ENCODE results near the gene ACBD6.
"Not testable (repeated sequence)": the region's sequence is repeated elsewhere in the genome, so short reads cannot be mapped to it uniquely, and the experiment has no call there.

ACBD6 gene

DNA sequence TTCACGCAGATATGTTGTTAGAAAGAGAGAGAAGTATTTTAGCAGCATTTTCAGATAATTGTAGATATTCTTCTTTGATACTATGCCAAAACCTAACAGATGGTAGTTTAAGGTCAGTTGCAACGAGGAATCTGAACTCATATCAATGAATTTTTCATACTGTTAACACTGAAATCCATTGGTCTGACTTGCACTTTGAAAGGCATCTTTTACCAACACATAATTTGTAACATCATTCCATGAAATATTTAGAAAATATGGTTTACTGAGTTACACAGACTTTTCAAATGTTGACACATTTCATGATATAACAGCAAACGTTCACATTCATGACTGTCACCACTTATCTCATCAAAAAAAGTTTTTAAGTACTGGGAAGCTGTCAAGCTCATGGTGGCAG lies 4.6 kb downstream of the ACBD6 start:
- no peak for DNase-seq
- no peaks in the 10 kb centered on the region for H3K9me3 Mint-ChIP-seq
- H3K27me3 Mint-ChIP-seq, result no peaks in the 10 kb centered on the region
- H3K27ac Mint-ChIP-seq, result no peak overlapping the region
- CTCF ChIA-PET, result interaction anchor here (0.7 kb wide), 1 partner anchor 249 kb away, joined by 3 read pairs; no protein-coding TSS in a partner anchor
- peaks cover 31% of the 10 kb centered on the region for H3K4me1 Mint-ChIP-seq
- H3K36me3 Mint-ChIP-seq, result peaks cover 15% of the 10 kb centered on the region
- no peak overlapping the region for H3K4me3 Mint-ChIP-seq

DNA sequence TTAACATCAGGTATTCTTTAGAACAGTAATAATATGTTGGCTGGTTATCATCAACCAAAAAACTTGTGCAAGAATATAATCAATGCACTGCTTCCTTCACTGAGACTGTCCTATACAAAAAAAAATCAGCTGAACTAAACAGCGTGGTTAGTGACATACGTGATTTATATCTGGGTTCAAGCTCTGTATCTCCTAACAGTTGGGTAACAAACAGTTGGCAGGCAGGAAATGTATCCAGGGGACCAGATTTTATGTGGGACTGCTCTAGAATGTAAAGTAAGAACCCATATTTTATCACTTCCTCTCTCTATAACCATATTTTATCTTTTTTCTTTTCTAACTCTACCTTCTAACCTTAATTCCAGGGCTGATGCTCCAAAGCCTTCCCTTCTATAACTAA lies 8.0 kb downstream of the ACBD6 start:
- CTCF ChIA-PET, result interaction anchor here (1.2 to 2.8 kb wide), 2 partner anchors 12 to 16 kb away, joined by 3 to 8 read pairs; no protein-coding TSS in a partner anchor
- no peak overlapping the region for H3K4me3 Mint-ChIP-seq
- H3K27me3 Mint-ChIP-seq, result no peaks in the 10 kb centered on the region
- DNase-seq, result no peak
- H3K4me1 Mint-ChIP-seq, result peaks cover 8% of the 10 kb centered on the region
- no peaks in the 10 kb centered on the region for H3K9me3 Mint-ChIP-seq
- peaks cover 20% of the 10 kb centered on the region for H3K36me3 Mint-ChIP-seq
- no peak overlapping the region for H3K27ac Mint-ChIP-seq

DNA sequence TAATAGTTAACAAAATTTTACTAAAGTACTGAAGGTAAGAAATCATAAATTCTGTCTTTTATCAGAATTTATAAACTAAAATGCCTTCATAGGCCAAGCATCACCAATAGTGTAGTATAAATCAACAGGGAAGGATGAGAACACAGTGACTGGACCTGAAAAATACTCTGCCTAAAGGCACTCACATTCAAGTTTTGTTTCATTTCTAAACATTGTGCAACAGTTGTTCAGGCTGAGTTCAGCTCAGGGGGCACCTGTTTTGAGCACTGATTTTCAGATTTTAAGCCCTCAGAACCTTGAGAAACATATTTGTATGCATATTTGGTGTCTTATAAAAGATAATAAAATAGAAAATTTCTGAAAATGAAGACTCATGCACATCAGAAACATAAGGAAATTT lies 12.4 kb downstream of the ACBD6 start:
- Mint-ChIP-seq H3K27ac (no peak overlapping the region), H3K4me1 (peaks cover 4% of the 10 kb centered on the region), H3K9me3 (no peaks in the 10 kb centered on the region), H3K36me3 (peaks cover 39% of the 10 kb centered on the region), H3K27me3 (no peaks in the 10 kb centered on the region), H3K4me3 (no peak overlapping the region)
- CTCF ChIA-PET, result no interaction called here
- DNase-seq, result no peak

DNA sequence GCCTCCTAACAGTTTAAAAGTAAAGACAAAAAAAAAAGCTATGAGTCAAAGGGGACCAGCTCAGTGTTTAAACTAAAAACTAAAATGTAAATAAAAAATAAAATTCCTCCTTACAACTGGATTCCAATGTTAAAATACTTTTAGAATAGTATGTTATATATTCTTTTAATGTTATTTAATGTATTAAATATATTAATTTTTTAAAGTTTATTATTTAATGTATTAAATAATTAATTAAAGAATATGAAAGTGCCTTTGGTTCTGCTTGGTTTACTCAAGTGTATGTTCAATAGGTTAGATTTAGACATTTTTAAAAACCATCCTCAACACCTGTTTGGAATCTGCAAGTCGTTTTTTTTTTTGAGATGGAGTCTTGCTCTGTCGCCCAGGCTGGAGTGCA lies 13.1 kb downstream of the ACBD6 start:
- Mint-ChIP-seq H3K4me3 (no peak overlapping the region), H3K36me3 (peaks cover 34% of the 10 kb centered on the region), H3K27me3 (no peaks in the 10 kb centered on the region), H3K4me1 (peaks cover under 1% of the 10 kb centered on the region), H3K9me3 (no peaks in the 10 kb centered on the region), H3K27ac (no peak overlapping the region)
- no peak for DNase-seq
- CTCF ChIA-PET, result no interaction called here

DNA sequence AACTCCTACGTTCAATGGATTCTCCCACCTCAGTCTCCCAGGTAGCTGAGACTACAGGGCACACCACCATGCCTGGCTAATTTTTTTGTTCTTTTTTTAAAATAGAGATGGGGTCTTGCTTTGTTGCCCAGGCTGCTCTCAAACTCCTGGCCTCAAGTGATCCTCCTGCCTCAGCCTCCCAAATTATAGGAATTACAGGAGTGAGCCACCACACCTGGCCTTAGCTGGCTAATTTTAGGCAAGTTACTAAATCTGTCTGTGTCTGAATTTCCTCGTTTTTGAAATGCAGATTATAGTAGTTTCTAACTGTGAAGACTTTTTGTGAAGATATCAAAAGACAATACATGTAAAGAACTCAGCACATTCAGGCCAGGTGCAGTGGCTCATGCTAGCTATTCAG lies 13.7 kb downstream of the ACBD6 start:
- Mint-ChIP-seq H3K27ac (no peak overlapping the region), H3K36me3 (peaks cover 35% of the 10 kb centered on the region), H3K27me3 (no peaks in the 10 kb centered on the region), H3K9me3 (no peaks in the 10 kb centered on the region), H3K4me1 (no peaks in the 10 kb centered on the region), H3K4me3 (no peak overlapping the region)
- no peak for DNase-seq
- CTCF ChIA-PET, result no interaction called here

DNA sequence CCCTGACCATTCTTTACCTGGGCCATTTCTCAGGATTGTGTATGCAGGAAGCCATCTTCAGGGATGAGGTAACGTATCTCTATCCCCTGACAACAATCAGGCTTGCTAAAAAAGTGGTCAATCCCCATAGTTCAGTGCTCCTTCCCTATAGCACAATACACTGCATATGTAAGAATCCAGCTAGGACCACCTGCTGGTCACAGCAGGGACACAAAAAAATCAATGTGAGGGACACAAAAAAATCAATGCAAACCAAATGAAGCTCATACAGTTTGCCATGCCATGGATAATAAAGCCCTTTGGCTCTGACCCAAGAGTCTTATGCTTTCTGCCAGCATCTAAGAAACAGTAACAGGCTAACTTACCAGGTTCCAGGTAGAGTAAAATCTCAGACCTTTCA lies 16.3 kb downstream of the ACBD6 start:
- Mint-ChIP-seq H3K27me3 (no peaks in the 10 kb centered on the region), H3K36me3 (peaks cover 25% of the 10 kb centered on the region), H3K4me1 (peaks cover 10% of the 10 kb centered on the region), H3K4me3 (no peak overlapping the region), H3K9me3 (no peaks in the 10 kb centered on the region), H3K27ac (no peak overlapping the region)
- no peak for DNase-seq
- CTCF ChIA-PET, result no interaction called here

DNA sequence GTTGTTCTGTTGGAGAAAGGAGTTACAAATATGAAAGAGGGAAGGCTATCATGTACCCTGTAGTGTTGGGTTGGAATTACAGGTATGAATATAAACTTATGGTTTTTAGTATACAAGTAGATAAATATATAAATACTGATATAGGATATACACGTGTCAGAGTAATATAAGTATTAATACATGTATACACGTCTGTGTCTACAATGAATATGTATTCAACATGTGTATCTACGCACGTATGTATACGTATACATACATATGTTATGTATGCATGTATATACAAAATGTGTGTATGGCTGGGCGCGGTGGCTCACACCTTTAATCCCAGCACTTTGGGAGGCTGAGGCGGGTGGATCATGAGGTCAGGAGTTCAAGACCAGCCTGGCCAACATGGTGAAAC lies 17.9 kb downstream of the ACBD6 start:
- no peak for DNase-seq
- Mint-ChIP-seq H3K9me3 (no peaks in the 10 kb centered on the region), H3K4me1 (peaks cover 10% of the 10 kb centered on the region), H3K36me3 (peaks cover 26% of the 10 kb centered on the region), H3K27me3 (no peaks in the 10 kb centered on the region), H3K4me3 (no peak overlapping the region), H3K27ac (no peak overlapping the region)
- CTCF ChIA-PET, result interaction anchor here (2.3 kb wide), 1 partner anchor 236 kb away, joined by 6 read pairs; no protein-coding TSS in a partner anchor

DNA sequence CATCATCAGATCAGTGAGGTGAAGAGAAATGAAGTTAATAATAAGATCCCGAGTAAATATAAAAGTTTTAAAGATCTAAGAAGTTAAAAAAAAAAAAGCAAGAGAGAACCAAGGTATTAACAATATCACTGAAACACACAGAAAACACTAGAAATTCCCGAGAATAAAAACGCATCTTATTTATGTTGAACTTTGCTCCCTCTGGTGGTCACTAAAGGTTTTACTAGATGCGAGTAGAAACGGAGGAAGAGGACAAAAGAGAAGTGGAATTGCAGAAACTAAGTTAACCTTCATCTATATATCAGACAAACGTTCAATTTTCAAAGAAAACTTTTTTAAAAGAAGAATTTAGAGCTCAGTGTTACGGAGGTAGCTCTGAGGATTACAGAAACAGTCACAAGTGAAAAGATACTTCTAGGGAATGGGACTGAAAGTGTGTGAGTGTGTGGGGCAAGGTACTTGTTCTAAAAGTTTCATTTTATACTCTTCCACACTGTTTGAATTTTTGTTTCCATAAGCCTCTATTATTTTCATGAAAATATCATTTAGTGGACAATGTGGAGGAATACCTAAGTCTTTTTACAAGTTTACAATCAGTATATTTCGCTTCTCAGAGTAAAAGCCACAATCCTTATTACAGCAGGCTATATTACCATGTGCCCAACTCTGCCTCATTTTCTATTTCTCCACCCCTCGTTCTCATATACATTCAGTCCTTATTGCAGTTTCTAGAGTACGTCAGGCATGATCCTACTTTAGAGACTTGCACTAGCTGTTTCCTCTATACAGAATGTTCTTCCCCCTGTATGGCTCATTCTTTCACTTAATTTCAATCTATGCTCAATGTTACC lies 19.7 kb downstream of the ACBD6 start:
- no peak for DNase-seq
- Mint-ChIP-seq H3K27me3 (no peaks in the 10 kb centered on the region), H3K9me3 (no peaks in the 10 kb centered on the region), H3K4me3 (no peak overlapping the region), H3K4me1 (peaks cover 10% of the 10 kb centered on the region), H3K36me3 (peaks cover 29% of the 10 kb centered on the region), H3K27ac (no peak overlapping the region)
- CTCF ChIA-PET, result interaction anchor here (0.6 to 3.9 kb wide), 12 partner anchors 10 to 431 kb away, joined by 3 to 28 read pairs (median 3); partner anchors contain the start of gene ACBD6

DNA sequence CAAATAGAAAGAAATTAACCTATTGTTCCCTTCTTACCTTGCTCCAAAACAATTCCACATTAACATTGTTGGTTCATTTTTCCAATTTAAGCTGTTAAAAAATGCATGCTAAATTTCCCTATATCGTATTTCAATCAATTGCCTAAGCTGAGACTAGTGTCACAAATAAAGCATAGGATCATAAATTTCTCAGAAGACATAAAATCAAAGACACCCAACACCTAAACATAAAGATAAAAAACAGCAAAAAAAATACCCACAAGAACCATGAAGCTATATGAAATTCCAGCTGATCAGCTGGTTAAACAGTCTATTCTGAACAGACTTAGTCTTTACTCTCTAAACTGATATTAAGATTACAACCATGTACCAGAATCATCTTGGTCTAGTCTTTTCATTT lies 32.3 kb downstream of the ACBD6 start:
- H3K4me3 Mint-ChIP-seq, result no peak overlapping the region
- H3K27ac Mint-ChIP-seq, result no peak overlapping the region
- H3K9me3 Mint-ChIP-seq, result peaks cover 5% of the 10 kb centered on the region
- CTCF ChIA-PET, result no interaction called here
- no peaks in the 10 kb centered on the region for H3K4me1 Mint-ChIP-seq
- peaks cover 15% of the 10 kb centered on the region for H3K36me3 Mint-ChIP-seq
- no peak for DNase-seq
- no peaks in the 10 kb centered on the region for H3K27me3 Mint-ChIP-seq

DNA sequence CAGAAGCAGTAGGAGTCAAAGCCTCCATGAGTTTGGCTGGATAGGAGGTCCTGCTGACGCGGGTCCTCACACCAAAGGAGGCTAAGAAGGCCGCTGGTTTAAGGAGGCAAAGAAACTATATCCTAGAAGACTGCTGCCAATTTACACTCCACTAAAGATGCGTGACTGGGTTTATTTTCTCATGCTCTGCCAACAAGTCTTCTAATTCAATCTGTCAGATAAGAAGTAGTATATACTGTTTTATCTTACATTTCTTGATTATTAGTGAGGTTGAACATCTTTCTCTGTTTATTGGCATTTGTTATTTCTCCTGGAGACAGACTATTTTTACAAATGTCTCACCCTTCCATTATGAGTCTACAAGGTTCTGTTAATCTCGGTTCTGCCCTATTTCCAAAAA lies 34.1 kb downstream of the ACBD6 start:
- DNase-seq, result no peak
- Mint-ChIP-seq H3K36me3 (peaks cover 28% of the 10 kb centered on the region), H3K4me3 (no peak overlapping the region), H3K27me3 (no peaks in the 10 kb centered on the region), H3K4me1 (no peaks in the 10 kb centered on the region), H3K27ac (no peak overlapping the region), H3K9me3 (peaks cover 18% of the 10 kb centered on the region)
- CTCF ChIA-PET, result interaction anchor here (0.5 to 1.5 kb wide), 2 partner anchors 10 to 174 kb away, joined by 4 read pairs; no protein-coding TSS in a partner anchor

DNA sequence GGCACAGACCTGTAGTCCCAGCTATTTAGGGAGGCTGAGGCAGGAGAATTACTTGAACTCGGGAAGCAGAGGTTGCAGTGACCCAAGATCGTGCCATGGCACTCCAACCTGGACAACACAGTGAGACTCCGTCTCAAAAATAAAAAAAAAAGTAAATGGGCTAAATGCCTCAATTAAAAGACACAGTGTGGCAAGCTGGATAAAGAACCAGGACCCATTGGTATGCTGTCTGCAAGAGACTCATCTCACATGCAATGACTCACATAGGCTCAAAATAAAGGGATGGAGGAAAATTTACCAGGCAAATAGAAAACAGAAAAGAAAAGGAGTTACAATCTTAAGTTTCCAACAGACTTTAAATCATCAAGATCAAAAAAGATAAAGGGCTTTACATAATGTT lies 40.3 kb downstream of the ACBD6 start:
- no peak for DNase-seq
- peaks cover 46% of the 10 kb centered on the region for H3K36me3 Mint-ChIP-seq
- peaks cover 3% of the 10 kb centered on the region for H3K4me1 Mint-ChIP-seq
- CTCF ChIA-PET, result interaction anchor here (1.4 to 1.5 kb wide), 2 partner anchors 209 kb away, joined by 3 to 4 read pairs; no protein-coding TSS in a partner anchor
- peaks cover 37% of the 10 kb centered on the region for H3K9me3 Mint-ChIP-seq
- H3K27me3 Mint-ChIP-seq, result no peaks in the 10 kb centered on the region
- H3K4me3 Mint-ChIP-seq, result no peak overlapping the region
- H3K27ac Mint-ChIP-seq, result no peak overlapping the region

DNA sequence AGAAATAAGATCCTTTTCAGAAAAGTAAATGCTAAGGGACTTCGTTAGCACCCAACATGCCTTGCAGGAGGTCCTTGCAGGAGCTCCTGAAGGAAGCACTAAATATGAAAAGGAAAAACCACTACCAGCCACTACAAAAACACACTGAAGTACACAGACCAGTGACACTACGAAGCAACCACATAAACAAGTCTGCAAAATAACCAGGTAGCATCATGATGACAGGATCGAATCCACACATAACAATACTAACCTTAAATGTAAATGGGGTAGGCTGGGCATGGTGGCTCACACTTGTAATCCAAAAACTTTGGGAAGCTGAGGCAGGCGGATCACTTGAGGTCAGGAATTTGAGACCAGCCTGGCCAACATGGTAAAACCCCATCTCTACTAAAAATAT lies 40.7 kb downstream of the ACBD6 start:
- not testable (repeated sequence) for H3K4me1 Mint-ChIP-seq, H3K27me3 Mint-ChIP-seq, H3K4me3 Mint-ChIP-seq, H3K27ac Mint-ChIP-seq, DNase-seq
- CTCF ChIA-PET, result interaction anchor here (1.4 kb wide), 1 partner anchor 209 kb away, joined by 3 read pairs; no protein-coding TSS in a partner anchor
- Mint-ChIP-seq H3K36me3 (peaks cover 46% of the 10 kb centered on the region), H3K9me3 (peaks cover 37% of the 10 kb centered on the region)

DNA sequence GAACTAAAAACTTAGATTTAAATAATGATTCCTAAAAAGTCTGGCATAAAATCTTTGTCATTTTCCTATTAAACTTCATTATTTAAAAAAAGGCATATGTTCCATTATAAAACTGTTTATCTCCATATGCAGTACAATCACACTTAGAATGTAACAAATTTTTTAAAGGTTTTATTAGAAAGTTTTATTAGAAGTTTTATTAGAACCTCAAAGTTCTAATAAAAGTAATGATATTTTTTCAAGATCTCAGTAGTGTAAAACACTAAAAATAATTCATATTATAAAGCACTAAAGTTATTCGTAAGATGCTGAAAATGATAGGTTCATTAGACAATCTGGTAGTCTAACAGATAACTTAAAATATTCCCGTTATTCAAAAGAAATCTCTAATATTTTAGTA lies 43.6 kb downstream of the ACBD6 start:
- no peak overlapping the region for H3K4me3 Mint-ChIP-seq
- peaks cover 30% of the 10 kb centered on the region for H3K9me3 Mint-ChIP-seq
- no peaks in the 10 kb centered on the region for H3K27me3 Mint-ChIP-seq
- peaks cover 42% of the 10 kb centered on the region for H3K36me3 Mint-ChIP-seq
- DNase-seq, result no peak
- H3K27ac Mint-ChIP-seq, result no peak overlapping the region
- H3K4me1 Mint-ChIP-seq, result peaks cover 3% of the 10 kb centered on the region
- CTCF ChIA-PET, result no interaction called here

DNA sequence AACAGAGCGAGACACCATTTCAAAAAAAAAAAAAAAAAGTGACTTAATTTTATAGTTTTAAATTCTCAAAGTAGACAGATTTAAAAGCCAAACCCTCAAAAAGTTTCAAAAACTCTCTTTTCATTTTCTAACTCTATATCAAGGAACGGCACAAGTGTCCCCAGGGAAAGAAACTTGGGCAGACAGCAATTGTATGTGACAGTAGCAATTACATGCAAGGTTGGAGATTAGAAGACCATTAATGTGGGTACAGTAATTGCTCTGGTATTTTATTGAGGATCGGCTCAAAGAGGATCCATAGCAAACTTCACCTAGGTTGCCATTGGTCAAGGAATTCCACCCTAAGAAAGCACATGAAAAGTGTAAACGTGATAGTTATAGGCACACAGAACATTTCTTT lies 46.2 kb downstream of the ACBD6 start:
- no peak overlapping the region for H3K4me3 Mint-ChIP-seq

DNA sequence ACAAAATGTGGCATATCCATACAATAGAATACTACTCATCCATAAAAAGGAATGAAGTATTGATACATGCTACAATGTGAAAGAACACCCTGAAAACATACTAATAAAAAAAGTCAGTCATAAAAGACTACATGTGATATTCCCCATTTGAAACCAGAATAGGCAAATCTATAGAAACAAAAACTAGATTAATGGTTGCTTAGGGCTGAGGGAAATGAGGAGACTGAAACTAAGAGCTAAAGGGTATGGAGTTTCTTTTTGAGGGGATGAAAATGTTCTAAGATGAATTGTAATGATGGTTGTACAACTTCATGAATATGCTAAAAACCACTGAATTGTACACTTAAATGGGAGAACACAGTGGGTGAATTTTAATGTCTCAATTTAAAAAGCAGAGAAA lies 50.9 kb downstream of the ACBD6 start:
- CTCF ChIA-PET, result interaction anchor here (0.6 kb wide), 1 partner anchor 14 kb away, joined by 3 read pairs; no protein-coding TSS in a partner anchor
- H3K4me3 Mint-ChIP-seq, result no peak overlapping the region
- no peaks in the 10 kb centered on the region for H3K27me3 Mint-ChIP-seq
- DNase-seq, result no peak
- H3K4me1 Mint-ChIP-seq, result no peaks in the 10 kb centered on the region
- peaks cover 39% of the 10 kb centered on the region for H3K36me3 Mint-ChIP-seq
- no peak overlapping the region for H3K27ac Mint-ChIP-seq
- peaks cover 34% of the 10 kb centered on the region for H3K9me3 Mint-ChIP-seq

More for the DNA sequence above, 46.2 kb downstream of the ACBD6 start:
- DNase-seq, result no peak
- H3K36me3 Mint-ChIP-seq, result peaks cover 41% of the 10 kb centered on the region
- CTCF ChIA-PET, result no interaction called here
- H3K9me3 Mint-ChIP-seq, result peaks cover 30% of the 10 kb centered on the region
- H3K4me1 Mint-ChIP-seq, result peaks cover 1% of the 10 kb centered on the region
- H3K27ac Mint-ChIP-seq, result no peak overlapping the region
- no peaks in the 10 kb centered on the region for H3K27me3 Mint-ChIP-seq

All from activated naive CD4-positive, alpha-beta T cell treated with anti-CD3 and anti-CD28 coated beads, Interleukin-2, amount 10 ng/mL, durations not matched to agents 7 days and 5 days (primary cell).